ENCODE data around the gene CCDC121.
A peak's percentile ranks its signal among the peaks of the same experiment; 100 is the strongest.

Gene CCDC121

GRCh38 chr2:27628767-27629709, at the start of gene CCDC121, which contains the start of gene GPN1:
TSS of gene CCDC121 (minus strand) at chr2:27629012. CDS start at chr2:27627799, 1,213 bp downstream.
TSS of gene GPN1 (plus strand) at chr2:27629050. CDS start at chr2:27629059, 9 bp downstream.
- Histone ChIP-seq H3K27ac (ENCODE audit: low read depth, low read length) (no peak within 1 kb of the TSS), H3K27me3 (ENCODE audit: control insufficient read depth in 1 of 2, insufficient read depth in 2 of 2, low read length in 2 of 2) (no peaks in the 10 kb centered on the region), H3K4me3 (ENCODE audit: low read depth in 1 of 2, low read length in 2 of 2) (peak within 1 kb of the TSS; percentile 92 to 93), H3K9ac (ENCODE audit: low read depth in 1 of 2, low read length in 2 of 2) (peak within 1 kb of the TSS; percentile 94 to 99), H3K9me3 (ENCODE audit: control insufficient read depth in 1 of 2, low read length in 2 of 2) (no peaks in the 10 kb centered on the region), H3K36me3 (ENCODE audit: control insufficient read depth in 1 of 2, insufficient read depth in 2 of 2, low read length in 2 of 2) (peaks cover 5 to 31% of the 10 kb centered on the region in 2 donors), H3K4me1 (ENCODE audit: control insufficient read depth in 1 of 2, insufficient read depth in 2 of 2, low read length in 2 of 2) (peaks cover 13 to 14% of the 10 kb centered on the region in 2 donors)

- Histone ChIP-seq H3K9me3 (ENCODE audit: control insufficient read depth in 1 of 2, low read length in 2 of 2) (no peaks in the 10 kb centered on the region), H3K4me3 (ENCODE audit: low read depth in 1 of 2, low read length in 2 of 2) (no peak overlapping the region), H3K36me3 (ENCODE audit: control insufficient read depth in 1 of 2, insufficient read depth in 2 of 2, low read length in 2 of 2) (peaks cover 25 to 55% of the 10 kb centered on the region in 2 donors), H3K27ac (ENCODE audit: low read depth, low read length) (no peak overlapping the region), H3K27me3 (ENCODE audit: control insufficient read depth in 1 of 2, insufficient read depth in 2 of 2, low read length in 2 of 2) (no peaks in the 10 kb centered on the region), H3K9ac (ENCODE audit: low read depth in 1 of 2, low read length in 2 of 2) (no peak overlapping the region), H3K4me1 (ENCODE audit: control insufficient read depth in 1 of 2, insufficient read depth in 2 of 2, low read length in 2 of 2) (no peaks in the 10 kb centered on the region)
These were observed 44.1 kb upstream of the CCDC121 start for GRCh38 chr2:27672723-27673486.

DNA sequence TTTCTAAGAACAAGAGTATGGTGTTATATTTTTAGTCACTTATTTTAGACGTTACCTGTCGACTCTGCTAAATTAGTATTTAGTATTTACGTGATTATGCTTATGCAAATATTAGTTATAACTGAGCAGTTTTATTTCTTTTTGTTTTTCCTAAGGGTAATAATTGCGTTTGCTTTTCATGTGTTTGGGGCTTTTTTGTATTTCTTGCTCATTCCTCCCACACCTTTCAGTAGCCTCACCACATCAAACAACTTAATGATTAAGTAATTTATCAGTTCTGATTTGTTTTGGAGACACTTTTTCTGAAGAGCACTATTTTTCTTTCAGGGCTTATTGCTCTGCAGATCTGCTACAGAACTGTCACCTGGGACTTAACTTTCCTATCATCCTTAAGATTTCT, 42.4 kb upstream of the CCDC121 start:
- H3K27me3 ChIP-seq (ENCODE audit: control insufficient read depth in 1 of 2, insufficient read depth in 2 of 2, low read length in 2 of 2) = no peaks in the 10 kb centered on the region
- H3K4me3 ChIP-seq (ENCODE audit: low read depth in 1 of 2, low read length in 2 of 2) = no peak overlapping the region
- no peaks in the 10 kb centered on the region for H3K9me3 ChIP-seq (ENCODE audit: control insufficient read depth in 1 of 2, low read length in 2 of 2)
- peaks cover 23 to 48% of the 10 kb centered on the region in 2 donors for H3K36me3 ChIP-seq (ENCODE audit: control insufficient read depth in 1 of 2, insufficient read depth in 2 of 2, low read length in 2 of 2)
- H3K4me1 ChIP-seq (ENCODE audit: control insufficient read depth in 1 of 2, insufficient read depth in 2 of 2, low read length in 2 of 2) = no peaks in the 10 kb centered on the region
- H3K27ac ChIP-seq (ENCODE audit: low read depth, low read length) = no peak overlapping the region
- no peak overlapping the region for H3K9ac ChIP-seq (ENCODE audit: low read depth in 1 of 2, low read length in 2 of 2)

DNA sequence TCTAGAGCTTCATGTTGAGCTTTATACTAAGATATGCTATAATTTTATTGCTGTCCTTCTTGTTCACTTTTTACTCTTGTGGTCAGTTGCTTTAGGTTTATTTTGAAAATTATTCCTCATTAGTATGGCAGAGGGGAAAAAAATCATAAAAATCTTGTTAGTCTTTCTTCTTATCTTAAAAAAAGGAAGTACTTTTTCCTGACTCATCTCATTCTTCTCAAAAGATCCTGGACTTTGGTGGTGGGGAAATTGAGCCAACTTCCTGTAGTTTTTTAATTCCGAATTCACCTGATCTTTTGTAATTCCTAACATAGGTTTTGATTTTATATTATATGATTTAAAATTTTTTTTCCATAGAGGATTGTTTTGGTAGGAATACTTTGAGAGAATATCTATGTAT, 38.6 kb upstream of the CCDC121 start:
- peaks cover 18 to 28% of the 10 kb centered on the region in 2 donors for H3K36me3 ChIP-seq (ENCODE audit: control insufficient read depth in 1 of 2, insufficient read depth in 2 of 2, low read length in 2 of 2)

GRCh38 chr2:27664622-27665363, 36.0 kb upstream of the CCDC121 start:
- H3K27me3 ChIP-seq (ENCODE audit: control insufficient read depth in 1 of 2, insufficient read depth in 2 of 2, low read length in 2 of 2) = no peaks in the 10 kb centered on the region
- no peak overlapping the region for H3K27ac ChIP-seq (ENCODE audit: low read depth, low read length)
- no peaks in the 10 kb centered on the region for H3K9me3 ChIP-seq (ENCODE audit: control insufficient read depth in 1 of 2, low read length in 2 of 2)
- peak overlapping the region; percentile 79 to 93 for H3K9ac ChIP-seq (ENCODE audit: low read depth in 1 of 2, low read length in 2 of 2)
- peak overlapping the region; percentile 95 for H3K4me3 ChIP-seq (ENCODE audit: low read depth in 1 of 2, low read length in 2 of 2)
- H3K4me1 ChIP-seq (ENCODE audit: control insufficient read depth in 1 of 2, insufficient read depth in 2 of 2, low read length in 2 of 2) = peaks cover 17 to 28% of the 10 kb centered on the region in 2 donors
- peaks cover 15 to 45% of the 10 kb centered on the region in 2 donors for H3K36me3 ChIP-seq (ENCODE audit: control insufficient read depth in 1 of 2, insufficient read depth in 2 of 2, low read length in 2 of 2)

More for the DNA sequence above, 38.6 kb upstream of the CCDC121 start:
- H3K4me1 ChIP-seq (ENCODE audit: control insufficient read depth in 1 of 2, insufficient read depth in 2 of 2, low read length in 2 of 2) = peaks cover 12 to 24% of the 10 kb centered on the region in 2 donors
- H3K9me3 ChIP-seq (ENCODE audit: control insufficient read depth in 1 of 2, low read length in 2 of 2) = no peaks in the 10 kb centered on the region
- H3K4me3 ChIP-seq (ENCODE audit: low read depth in 1 of 2, low read length in 2 of 2) = no peak overlapping the region
- no peaks in the 10 kb centered on the region for H3K27me3 ChIP-seq (ENCODE audit: control insufficient read depth in 1 of 2, insufficient read depth in 2 of 2, low read length in 2 of 2)
- no peak overlapping the region for H3K9ac ChIP-seq (ENCODE audit: low read depth in 1 of 2, low read length in 2 of 2)
- H3K27ac ChIP-seq (ENCODE audit: low read depth, low read length) = no peak overlapping the region

GRCh38 chr2:27664154-27664574, 35.4 kb upstream of the CCDC121 start:
- Histone ChIP-seq H3K27me3 (ENCODE audit: control insufficient read depth in 1 of 2, insufficient read depth in 2 of 2, low read length in 2 of 2) (no peaks in the 10 kb centered on the region), H3K9ac (ENCODE audit: low read depth in 1 of 2, low read length in 2 of 2) (peak overlapping the region; percentile 79 to 93), H3K4me3 (ENCODE audit: low read depth in 1 of 2, low read length in 2 of 2) (peak overlapping the region; percentile 95), H3K9me3 (ENCODE audit: control insufficient read depth in 1 of 2, low read length in 2 of 2) (no peaks in the 10 kb centered on the region), H3K36me3 (ENCODE audit: control insufficient read depth in 1 of 2, insufficient read depth in 2 of 2, low read length in 2 of 2) (peaks cover 18 to 45% of the 10 kb centered on the region in 2 donors), H3K27ac (ENCODE audit: low read depth, low read length) (peak overlapping the region; percentile 91), H3K4me1 (ENCODE audit: control insufficient read depth in 1 of 2, insufficient read depth in 2 of 2, low read length in 2 of 2) (peaks cover 17 to 28% of the 10 kb centered on the region in 2 donors)

GRCh38 chr2:27663285-27664153, 34.7 kb upstream of the CCDC121 start, which contains the start of the genes SLC4A1AP and SUPT7L:
TSS of gene SLC4A1AP (plus strand) at chr2:27663889. CDS start at chr2:27663915, 26 bp downstream.
TSS of gene SUPT7L (minus strand) at chr2:27663614. CDS start at chr2:27662192, 1,422 bp downstream.
- H3K36me3 ChIP-seq (ENCODE audit: control insufficient read depth in 1 of 2, insufficient read depth in 2 of 2, low read length in 2 of 2) = peaks cover 11 to 43% of the 10 kb centered on the region in 2 donors
- H3K27me3 ChIP-seq (ENCODE audit: control insufficient read depth in 1 of 2, insufficient read depth in 2 of 2, low read length in 2 of 2) = no peaks in the 10 kb centered on the region
- peaks cover 17 to 28% of the 10 kb centered on the region in 2 donors for H3K4me1 ChIP-seq (ENCODE audit: control insufficient read depth in 1 of 2, insufficient read depth in 2 of 2, low read length in 2 of 2)
- H3K27ac ChIP-seq (ENCODE audit: low read depth, low read length) = peak within 1 kb of the TSS; percentile 91
- H3K9ac ChIP-seq (ENCODE audit: low read depth in 1 of 2, low read length in 2 of 2) = peak within 1 kb of the TSS; percentile 79 to 93
- H3K4me3 ChIP-seq (ENCODE audit: low read depth in 1 of 2, low read length in 2 of 2) = peak within 1 kb of the TSS; percentile 95
- H3K9me3 ChIP-seq (ENCODE audit: control insufficient read depth in 1 of 2, low read length in 2 of 2) = no peaks in the 10 kb centered on the region

- H3K27me3 ChIP-seq (ENCODE audit: control insufficient read depth in 1 of 2, insufficient read depth in 2 of 2, low read length in 2 of 2) = no peaks in the 10 kb centered on the region
- no peak overlapping the region for H3K9ac ChIP-seq (ENCODE audit: low read depth in 1 of 2, low read length in 2 of 2)
- no peak overlapping the region for H3K27ac ChIP-seq (ENCODE audit: low read depth, low read length)
- peaks cover 16 to 52% of the 10 kb centered on the region in 2 donors for H3K36me3 ChIP-seq (ENCODE audit: control insufficient read depth in 1 of 2, insufficient read depth in 2 of 2, low read length in 2 of 2)
- H3K4me1 ChIP-seq (ENCODE audit: control insufficient read depth in 1 of 2, insufficient read depth in 2 of 2, low read length in 2 of 2) = peaks cover 17 to 28% of the 10 kb centered on the region in 2 donors
- no peaks in the 10 kb centered on the region for H3K9me3 ChIP-seq (ENCODE audit: control insufficient read depth in 1 of 2, low read length in 2 of 2)
- no peak overlapping the region for H3K4me3 ChIP-seq (ENCODE audit: low read depth in 1 of 2, low read length in 2 of 2)
These were observed 32.6 kb upstream of the CCDC121 start for GRCh38 chr2:27661371-27661770.
